GM19328 (cell line): ENCODE measurements around the gene HOXA5.

Experiments
- ATAC-seq: cut with Tn5 transposase; IDR thresholded peaks from one replicate; pipeline ENCODE4 v1.9.1; 2021; ENCODE audit warnings: mild to moderate bottlenecking, moderate library complexity; ENCODE audit not compliant: unreplicated experiment

HOXA5 gene

DNA sequence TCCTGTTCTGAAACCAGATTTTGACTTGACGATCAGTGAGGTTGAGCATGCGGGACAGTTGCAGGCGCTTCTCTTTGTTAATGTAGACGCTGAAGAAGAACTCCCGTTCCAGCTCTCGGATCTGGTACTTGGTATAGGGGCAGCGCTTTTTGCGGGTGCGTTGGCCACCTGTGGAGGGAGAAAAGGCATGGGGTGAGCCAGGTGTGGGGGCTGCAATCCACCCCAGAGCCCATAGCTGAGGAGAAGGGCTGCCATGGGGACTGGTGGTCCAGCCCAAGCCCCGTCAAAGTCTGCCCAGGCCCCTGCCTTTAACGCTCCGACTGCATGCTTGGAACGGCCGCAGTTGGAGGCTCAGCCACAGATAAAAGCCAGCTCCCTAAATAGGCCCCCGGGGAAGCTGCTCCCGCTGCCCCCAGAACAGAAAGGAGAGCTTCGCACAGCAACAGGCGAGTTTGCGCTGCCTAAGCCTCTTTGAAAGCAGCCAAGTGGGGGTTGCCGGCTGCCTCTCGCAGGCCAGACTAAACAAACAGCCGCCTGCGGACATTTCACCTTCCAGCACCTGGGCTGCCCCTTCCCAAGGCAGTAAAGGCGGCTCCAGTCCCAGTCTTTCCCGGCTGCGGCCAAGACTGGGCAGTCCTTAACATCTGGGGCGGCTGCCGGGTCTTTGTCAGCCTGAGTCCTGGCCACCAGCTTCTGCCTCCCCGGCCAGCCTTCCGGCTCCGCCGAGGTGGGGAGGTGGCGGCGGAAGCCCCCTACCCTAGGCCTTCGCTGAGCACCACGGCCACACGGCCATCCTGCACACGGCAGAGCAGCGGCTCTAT lies 39.6 kb upstream of the HOXA5 start:
- no peak for ATAC-seq

DNA sequence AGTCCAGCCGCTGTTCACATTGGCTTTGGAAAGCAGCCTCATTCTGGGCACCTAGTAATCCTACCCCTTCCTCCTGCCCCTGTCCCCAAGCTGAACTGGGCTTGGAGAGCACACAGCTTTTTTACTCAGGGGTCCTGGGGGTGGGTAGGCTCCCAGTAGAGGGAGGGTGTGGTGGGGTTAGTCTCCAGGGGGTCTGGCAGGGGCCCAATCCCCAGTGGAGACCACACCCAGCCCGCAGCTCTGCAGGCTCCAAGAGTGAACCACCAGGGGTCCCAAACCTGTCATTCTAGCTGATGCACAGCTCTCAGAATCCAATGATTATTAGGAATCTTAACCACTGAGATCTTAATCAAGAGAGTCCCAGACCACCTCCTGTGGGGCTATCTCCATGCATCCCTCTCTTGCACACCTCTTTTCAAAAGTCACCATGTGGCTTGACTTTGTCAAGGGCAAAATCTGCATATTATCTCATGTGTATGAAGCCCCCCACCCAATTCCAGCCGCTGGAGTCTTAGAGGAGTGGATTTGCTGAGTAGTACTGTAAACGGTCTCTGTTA lies 38.9 kb upstream of the HOXA5 start:
- no peak for ATAC-seq

DNA sequence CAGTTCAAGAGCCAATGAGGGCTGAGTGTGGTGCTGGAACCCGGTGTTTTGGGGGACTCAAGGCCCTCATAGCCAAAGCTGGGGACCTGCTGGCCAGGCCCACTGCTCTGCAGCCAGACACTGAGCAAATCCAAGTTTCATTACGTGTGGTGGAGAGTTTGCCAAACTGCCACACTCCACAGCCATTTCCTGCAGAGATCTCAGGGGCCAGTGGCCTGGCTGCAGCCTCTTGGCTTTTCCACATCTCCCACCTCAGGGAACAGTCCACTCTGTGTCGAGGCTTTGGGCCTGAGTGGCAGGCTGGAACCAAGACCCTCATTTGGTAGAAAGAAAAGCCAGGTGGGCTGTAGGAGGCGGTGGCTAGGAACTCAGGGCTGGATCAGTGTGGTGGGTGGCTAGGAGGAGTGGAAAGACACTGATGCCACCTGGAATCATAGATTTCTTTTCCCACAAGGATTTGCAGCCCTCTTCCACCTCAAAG lies 38.4 kb upstream of the HOXA5 start:
- no peak for ATAC-seq

DNA sequence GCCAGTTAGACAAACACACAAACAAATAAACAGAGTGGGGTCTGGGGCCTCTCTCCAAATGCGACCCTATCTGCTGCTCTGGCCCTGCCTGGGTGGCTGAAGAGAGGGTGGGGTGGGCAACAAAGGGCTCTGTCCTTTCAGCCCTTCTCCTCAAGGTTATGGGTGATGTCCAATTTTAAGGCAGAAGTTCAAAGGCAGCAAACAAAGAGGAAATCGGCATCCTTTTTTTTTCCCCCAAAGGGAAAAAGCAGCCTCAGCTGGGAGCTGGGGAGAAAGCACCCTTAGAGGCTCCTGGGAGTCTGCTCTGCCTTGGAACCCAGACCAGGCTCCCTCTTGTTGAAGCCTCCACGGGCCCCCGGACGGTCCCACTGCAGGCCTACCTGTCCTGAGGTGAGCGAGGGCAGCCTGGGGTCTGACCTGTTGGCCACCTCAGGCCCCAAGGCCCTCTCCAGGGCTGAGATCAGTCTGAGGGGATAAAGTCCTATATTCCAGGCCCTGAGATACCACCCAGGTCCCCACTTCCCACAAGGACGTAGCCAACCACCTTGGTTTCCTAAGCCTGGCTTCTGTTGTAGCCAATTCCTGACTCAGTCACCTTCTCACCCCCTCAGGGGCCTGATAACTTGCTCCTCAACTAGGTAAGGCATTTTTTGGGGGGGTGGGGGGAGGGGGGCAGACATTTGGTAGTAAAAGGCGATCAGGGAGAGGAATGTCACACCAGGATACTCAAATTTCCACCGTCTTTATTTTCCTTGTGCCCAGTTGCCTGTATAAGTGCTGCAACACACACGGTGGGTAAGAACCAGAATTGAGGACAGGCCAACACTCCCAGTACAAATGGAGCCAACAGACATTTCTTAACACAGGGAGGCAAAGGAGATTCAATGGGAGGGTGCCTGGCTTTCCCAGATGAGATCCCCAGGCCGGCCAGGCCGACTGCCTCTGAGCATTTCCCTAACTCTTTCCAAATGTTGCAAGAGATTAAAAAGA lies 37.2 kb upstream of the HOXA5 start:
- ATAC-seq, result no peak

DNA sequence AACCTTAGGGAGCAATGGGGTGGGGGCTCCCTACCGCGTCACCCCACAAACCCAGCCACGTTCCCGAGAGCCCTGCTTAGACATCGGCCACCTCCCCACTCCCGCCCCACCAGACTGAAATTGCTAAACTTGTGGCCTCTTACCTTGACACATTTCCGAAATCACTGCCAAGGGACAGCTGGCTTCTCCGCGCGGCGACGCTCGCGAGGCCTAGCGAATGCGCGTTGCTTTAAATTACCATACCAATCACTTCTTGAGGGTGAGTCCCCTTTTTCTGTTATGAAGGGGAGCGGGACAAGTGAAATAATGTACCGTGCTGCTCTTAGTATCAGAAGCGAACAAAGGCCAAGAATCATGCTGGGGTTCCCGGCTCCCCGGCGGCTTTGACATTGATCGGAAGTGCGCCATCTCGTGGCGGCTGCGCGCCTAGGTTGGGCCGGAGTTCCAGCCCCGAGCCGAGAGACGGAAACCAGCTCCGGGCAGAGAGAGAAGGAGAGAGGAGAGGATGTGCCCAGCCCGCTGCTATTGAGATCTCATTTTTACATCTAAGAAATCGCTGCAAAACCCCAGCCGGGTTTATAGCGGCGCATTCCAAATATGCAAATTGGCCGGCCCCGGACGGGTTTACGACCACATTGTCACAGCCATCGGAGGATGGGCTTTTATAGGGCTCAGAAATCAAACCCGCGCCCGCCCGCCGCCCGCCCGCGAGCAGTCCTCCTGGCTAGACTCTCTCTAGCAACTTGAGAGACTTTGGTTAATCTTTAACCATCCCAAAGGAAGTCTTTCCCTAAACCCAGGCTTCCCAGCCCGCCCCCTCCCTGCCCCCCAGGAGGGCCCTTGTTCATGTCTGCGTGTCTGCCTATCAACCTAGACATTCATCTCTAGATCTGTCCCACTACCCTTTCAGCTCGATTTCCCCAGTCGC lies 36.3 kb upstream of the HOXA5 start:
- ATAC-seq, result no peak

DNA sequence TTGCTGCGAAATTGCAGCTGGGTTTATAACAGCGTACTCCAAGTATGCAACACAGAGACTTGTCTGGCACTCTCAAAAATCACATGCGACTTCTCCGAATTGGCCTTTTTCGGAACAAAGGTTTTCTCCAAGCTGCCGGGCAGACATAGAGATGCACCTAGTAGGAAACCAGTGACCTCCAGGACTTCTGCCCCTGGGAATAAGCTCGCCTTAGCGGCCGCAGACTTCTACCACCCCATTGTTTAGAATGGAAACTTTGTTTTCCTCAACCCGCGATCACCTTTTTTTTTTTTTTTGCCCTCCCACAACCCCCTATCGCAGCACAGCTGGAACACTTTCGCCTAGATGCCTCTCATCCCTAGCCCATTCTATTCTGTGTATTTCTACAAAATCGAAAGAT lies 35.5 kb upstream of the HOXA5 start:
- no peak for ATAC-seq

DNA sequence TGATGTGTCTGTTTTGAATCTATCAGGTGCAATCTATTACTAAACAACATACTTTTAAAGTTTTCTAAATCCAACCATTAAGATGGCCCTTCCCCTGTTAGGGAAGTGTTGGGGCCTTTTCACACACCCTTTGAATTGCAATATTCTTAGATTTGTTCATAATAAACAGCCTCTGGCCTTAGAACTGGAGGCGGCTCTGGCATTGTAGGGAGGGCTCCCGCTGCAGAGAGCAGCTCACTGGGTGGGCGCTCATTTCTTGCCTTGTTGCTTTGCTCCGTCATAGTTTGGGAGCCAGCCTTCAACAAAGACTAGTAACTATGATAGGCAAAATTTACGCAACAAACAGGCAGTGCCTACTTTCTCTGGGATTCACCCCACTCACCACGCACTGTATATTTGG lies 34.9 kb upstream of the HOXA5 start:
- no peak for ATAC-seq

DNA sequence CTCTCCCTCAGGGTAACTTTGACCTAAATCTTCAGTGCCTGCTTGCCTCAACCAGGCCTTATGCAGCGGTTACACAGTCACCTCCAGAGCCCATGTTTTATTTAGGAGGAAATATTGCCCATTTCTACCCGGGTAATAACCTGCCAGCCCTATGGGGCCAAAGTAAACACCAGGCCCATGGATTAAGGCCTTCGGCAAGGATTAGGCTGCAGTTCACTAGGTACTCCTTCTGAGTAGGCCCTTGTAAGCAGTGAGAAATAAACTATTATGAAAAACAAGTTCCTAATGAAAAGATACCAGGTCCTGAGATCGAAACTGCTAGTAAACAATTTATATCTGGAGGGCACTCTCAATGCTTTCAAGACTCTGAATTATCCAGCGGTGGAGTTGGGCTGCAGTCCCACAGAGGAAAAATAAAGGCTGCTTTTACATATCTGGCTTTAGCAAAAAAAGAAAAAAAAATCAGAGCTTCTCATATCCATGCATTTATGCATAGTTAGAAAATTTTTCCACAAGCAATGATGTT lies 34.4 kb upstream of the HOXA5 start:
- ATAC-seq, result no peak

DNA sequence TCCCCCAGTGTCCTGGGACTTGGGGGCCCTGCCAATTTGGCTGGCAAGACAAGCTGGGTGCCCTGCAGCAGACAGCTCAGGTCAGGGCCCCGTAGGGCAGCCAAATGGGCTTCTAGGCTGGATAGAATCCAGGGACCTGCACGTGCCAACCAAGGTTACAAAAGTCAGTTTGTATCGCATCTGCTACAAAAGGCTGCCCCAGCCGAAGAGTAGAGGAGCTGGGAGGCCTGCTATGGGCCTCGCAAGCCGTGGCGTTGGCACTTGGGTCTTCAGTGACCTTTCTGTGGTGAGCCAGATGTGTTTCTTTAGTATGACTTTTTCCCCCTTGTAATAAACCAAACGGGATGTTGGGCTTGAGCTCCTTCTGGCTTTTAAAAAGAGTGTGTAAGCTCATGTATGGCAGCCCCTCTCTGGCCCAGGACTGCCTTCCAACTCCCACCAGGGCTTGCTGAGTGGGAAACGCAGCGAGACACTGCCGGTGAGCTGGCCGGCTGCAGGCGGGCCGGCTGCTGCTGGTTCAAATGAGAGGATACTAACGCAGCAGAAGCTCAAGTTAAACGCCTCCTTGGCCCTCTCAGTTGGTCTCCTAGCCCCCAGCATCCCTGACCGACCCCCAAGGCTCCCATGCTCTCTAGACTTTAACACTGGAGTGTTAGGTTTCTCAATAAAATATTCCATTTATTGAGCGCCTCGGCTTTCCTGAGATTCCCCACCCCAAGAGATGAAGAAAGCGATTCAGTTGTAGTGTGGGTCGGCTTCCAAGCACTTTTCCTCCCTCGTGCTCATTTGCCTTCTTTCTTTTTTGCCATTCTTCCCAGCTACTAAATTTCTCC lies 33.7 kb upstream of the HOXA5 start:
- no peak for ATAC-seq

DNA sequence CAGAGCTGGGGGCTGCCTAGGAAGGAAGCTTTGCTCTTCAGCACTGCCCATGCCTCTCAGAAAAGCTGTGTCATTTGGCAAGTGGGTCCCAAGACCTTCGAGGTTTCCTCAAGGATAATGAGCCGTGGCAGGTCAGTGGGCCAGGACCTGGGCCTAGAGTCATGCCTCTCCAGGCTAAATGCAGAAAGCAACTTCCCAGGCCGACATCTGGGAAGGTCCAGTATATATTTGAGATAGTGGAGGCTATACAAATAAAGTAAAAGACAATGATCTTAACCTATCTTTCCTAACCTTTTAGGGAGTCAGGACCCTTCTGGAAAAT lies 33.0 kb upstream of the HOXA5 start:
- ATAC-seq, result no peak

DNA sequence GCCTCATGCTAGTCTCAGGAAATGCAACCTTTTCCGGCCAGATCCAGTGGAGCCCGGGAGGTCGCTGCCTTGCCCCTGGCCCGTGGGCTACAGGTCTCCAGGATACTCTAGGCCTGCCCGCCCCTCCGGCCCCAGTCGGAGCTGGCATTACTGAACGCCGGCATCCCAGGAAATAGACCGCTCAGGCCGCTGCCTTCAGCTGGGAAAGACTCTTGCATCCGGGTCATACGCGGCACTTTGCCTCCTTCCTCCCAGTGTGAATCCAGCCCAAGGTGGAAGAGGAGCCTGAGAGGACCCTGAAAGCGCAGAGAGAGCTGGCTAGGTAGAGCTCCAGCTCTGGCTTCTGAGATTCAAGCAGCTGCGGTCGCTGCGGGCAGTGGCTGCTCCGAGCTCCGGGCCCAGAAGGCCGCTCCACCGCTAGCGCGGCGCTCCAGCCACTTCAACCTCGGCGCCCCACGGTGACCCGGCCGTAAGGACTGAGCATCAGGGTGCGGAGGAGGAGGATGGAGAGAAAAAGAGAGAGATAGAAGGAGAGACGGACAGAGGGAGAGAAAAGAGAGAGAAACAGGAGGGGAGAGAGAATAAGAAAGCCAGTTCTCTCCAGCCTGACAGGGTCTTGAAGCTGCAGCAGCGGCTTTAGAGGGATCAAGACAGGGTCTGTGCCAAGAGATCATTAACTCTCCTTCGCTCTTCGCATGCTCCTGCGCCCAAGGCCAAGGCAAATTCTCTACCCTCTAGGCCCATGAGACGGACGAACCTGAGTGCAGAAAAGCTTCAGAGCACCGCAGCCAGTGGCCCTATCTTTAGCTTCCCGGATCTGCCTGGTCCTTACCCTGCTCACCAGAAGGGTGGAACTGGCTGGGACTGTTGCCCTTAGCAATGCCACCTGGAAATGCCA lies 32.4 kb upstream of the HOXA5 start:
- no peak for ATAC-seq

DNA sequence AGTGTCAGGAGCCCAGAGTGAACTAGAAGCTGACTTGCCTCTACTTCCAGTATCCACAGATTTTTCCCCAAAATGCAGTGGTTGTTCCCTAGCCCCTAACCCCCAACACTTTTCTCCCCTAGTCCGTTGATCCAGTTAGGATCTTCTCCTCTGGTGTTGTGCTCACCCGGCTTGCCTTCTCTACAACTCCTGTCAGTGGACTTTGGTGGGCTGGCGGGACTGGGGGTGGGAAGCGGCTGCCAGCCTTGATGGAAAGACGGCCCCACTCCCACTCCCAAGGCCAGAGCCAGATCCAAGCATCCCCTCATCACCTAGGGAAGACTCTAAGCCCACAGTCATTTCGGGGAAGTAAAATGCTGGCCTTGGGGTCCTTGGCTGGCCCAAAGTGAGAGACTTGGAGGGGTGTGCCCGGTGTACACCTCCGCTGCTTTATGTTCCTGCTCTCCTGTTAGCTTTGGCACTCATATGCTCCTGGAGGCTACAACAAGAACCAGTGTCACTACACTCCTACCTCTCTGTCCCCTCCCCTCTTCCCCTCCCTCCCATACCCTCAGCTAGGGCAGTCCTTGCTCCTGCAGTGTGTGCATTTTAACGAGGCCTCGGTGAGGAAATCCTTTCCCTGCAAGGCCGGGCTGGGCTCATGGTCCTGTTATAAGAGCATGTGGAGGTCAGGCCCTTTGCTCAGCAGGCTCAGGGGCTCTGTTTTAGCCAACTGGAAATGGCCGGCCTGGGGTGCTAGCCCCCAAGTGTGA lies 31.6 kb upstream of the HOXA5 start:
- no peak for ATAC-seq

DNA sequence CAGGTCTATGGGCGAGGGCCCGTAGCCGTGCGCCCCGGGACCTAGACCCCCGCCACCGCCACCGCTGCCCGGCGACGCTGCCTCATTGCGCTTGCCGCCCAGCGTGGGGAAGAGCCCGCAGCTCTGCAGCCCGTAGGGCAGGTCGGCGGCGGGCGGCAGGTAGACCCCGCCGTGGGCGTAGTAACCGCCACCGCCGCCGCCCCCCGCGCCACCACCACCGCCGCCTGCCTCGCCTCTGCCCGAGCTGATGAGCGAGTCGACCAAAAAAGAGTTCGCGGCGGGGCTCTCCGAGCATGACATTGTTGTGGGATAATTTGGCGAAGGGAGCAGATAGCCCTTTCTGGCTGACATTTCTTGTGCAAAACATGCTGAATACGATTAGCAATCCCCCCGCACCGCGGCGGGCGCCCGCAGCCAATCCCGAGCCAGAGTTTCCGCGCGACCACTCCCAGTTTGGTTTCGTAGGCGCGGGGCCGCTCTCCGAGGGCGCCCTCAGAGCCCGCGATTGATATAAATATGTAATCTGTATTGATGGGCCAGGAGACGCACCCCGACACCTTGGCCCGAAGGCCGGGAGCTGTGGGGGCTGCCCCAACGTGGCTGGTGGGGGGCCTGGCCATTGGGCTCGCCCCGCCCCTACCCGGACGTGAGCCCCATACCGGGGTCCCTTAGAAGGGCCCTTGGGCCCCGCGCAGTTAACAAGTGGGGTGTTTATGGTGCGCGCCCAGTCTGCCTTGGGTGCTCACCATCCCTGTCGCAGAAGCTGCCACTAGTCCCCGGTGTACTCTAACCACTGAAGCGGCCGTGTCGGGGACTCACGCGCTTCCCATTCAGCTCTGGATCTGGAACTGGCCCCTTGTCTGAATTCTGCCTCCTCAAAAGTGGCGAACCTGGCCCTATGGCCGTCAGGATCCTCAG lies 30.7 kb upstream of the HOXA5 start, which contains the start of gene HOXA10:
HOXA10 (minus strand) TSS at position 365 of the 918 bp plus-strand sequence; CDS start at position 351, 14 bp downstream.
- no peak for ATAC-seq

DNA sequence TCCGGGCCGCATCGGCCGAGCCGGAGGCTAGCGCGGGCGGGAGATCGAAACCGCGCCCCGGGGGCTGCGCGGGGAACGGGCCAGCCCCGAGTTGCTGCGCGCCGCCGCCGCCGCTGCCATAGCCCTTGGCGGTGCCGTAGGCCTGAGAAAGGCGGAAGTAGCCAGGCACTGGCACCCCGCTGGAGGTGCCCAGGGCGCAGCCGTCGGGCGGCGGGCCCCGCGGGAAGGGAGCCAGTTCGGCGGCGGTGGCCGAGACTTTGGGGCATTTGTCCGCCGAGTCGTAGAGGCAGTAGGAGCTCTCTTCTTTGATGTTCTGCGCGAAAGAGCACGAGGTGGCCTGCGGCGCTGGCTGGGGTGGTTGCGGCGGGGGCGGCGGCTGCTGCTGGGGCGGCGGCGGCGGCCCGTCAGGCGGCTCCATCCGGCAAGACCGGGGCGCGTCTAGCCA lies 30.1 kb upstream of the HOXA5 start:
- no peak for ATAC-seq

DNA sequence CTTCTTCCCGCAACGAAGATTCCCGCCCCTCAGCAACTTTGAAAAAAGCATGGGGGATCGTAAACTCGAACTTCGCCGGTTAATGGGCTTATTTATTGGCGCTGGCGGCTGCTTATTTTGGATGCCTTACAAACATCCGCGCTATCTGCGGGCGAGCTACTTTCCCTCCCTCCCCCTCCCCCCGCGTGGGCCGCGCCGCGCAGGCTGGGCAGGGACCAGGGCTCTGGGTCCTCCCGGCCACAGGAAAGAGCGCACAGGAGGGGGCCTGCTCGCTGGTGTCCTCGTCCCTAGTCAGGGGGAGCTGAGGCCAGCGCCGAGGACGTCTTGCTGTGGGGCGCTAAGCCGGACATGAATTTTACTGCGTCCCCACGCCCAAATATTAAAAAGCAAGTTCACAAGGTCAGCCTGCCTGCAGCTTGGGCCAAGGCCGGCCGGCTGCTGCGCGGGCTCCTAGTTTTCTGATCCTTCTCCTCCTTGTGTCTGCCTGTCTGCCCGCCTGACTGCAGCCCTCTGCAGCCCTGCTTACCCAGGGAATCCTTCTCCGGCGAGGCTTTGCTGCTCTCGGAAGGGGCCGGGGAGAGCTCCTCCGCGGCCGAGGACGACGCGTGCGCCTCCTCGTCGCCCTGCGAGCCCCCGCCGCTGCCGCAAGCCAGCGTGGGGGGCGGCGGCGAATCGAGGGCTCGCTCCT lies 29.5 kb upstream of the HOXA5 start:
- no peak for ATAC-seq

DNA sequence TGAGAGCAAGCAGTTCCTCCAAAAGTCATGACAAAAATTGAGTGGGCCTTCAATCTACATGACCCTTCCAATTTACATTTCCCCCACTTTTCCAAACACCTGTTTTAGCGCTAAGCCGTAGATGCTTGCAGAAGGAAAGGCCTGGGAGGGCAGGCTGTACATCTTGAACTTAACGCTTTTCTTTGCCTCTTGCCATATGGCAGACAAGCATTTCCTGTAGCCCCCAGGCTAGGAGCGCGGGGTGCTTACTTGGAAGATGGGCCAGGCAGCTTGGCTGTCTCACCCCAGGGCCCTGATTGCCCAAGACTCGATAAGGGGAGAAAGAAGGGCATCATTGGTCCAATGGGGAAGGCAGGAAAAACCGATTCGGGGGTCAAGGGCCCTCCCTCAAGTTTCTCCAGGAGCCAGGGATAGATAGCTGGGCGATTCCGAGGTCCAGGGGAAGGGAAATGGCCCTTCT lies 28.9 kb upstream of the HOXA5 start:
- ATAC-seq, result no peak
